Measurements from ENCODE around the gene RAB20.
A peak's percentile ranks its signal among the peaks of the same experiment; 100 is the strongest.
"Not testable (repeated sequence)": the region's sequence is repeated elsewhere in the genome, so short reads cannot be mapped to it uniquely, and the experiment has no call there.

RAB20 gene

DNA sequence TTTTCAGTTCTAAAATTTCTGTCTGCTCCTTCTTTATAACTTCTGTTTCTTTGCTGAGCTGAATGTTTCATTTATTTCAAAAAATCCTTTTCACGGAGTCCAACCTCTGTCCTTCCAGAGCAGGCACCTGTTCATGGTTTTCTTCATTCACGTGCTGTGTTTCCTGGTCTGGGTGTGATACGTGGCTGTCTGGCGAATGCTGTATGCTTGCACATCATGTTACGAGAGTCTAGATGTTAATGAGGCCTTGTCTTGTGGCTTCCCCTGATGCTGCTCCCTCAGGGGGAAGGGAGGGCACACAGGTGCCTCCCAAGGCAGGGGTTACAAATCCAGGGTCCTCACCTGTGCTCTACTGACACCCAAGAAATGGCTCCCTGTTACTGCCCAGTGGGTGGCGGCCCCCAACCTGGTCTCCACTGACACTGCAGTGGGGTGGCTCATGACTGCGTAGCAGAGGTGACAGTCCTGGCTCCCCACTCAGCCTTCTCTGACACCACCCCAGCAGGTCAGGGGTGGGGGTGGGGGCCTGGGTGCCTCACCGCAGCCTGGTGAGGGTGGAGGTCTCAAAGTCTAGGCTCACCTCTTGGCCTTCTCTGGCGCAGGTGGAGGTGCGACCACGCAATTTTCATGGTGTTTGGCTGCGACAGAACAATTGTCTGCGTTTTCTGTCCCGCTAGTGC lies 20.1 kb upstream of the RAB20 start:
- H3K27ac Mint-ChIP-seq = no peak overlapping the region
- peaks cover 18% of the 10 kb centered on the region for H3K27me3 Mint-ChIP-seq
- H3K36me3 Mint-ChIP-seq = no peaks in the 10 kb centered on the region
- peaks cover 12% of the 10 kb centered on the region for H3K4me1 Mint-ChIP-seq
- no peak for ATAC-seq
- H3K4me3 Mint-ChIP-seq = no peak overlapping the region
- H3K9me3 Mint-ChIP-seq = no peaks in the 10 kb centered on the region

DNA sequence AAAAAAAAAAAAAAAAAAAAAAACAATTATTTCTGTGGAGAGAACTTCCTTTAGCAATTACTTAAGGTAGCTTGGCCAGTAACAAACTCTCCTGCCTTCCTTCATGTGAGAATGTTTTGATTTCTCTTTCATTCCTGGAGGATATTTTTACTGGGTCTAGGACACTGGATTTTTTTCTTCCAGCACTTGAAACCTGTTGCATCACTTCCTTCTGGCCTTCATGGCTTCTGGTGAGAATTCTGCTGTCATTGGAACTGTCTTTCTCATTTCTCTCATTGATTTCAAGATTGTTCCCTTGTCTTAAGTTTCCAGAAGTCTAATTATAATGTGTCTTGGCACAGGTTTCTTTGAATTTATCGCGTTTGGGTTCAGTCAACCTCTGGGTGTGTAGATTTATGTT lies 19.3 kb upstream of the RAB20 start:
- H3K4me3 Mint-ChIP-seq = no peak overlapping the region
- H3K27me3 Mint-ChIP-seq = peaks cover 18% of the 10 kb centered on the region
- no peak overlapping the region for H3K27ac Mint-ChIP-seq
- H3K4me1 Mint-ChIP-seq = peaks cover 18% of the 10 kb centered on the region
- no peaks in the 10 kb centered on the region for H3K36me3 Mint-ChIP-seq
- ATAC-seq = no peak
- no peaks in the 10 kb centered on the region for H3K9me3 Mint-ChIP-seq

DNA sequence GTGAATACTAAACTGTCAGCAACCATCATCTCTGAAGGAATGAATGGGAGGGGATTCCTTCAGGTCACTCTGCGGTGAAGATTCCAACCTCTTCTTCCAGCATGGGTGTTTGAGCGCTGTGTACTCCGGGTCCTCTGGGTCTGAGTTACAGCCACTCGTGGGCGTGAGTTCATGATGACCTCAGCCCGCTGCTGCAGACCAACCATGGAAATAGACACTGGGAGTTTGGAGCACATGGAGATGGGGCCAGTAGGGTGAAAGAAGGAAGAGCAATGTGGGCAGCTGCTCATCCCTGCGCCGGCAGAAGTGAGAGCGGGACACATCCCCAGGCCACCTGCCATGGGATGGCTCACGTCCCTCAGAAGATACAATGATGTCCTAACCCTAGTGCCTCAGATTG lies 16.8 kb upstream of the RAB20 start:
- ATAC-seq = no peak
- Mint-ChIP-seq H3K27ac (no peak overlapping the region), H3K36me3 (no peaks in the 10 kb centered on the region), H3K9me3 (no peaks in the 10 kb centered on the region), H3K4me3 (no peak overlapping the region), H3K4me1 (peaks cover 33% of the 10 kb centered on the region), H3K27me3 (peaks cover 18% of the 10 kb centered on the region)

- Mint-ChIP-seq H3K36me3 (no peaks in the 10 kb centered on the region), H3K27me3 (peaks cover 19% of the 10 kb centered on the region), H3K27ac (peak overlapping the region; percentile 35), H3K4me1 (peaks cover 33% of the 10 kb centered on the region), H3K9me3 (no peaks in the 10 kb centered on the region), H3K4me3 (peak overlapping the region; percentile 26)
- no peak for ATAC-seq
Measured at GRCh38 chr13:110576736-110577476, 15.4 kb upstream of the RAB20 start.

DNA sequence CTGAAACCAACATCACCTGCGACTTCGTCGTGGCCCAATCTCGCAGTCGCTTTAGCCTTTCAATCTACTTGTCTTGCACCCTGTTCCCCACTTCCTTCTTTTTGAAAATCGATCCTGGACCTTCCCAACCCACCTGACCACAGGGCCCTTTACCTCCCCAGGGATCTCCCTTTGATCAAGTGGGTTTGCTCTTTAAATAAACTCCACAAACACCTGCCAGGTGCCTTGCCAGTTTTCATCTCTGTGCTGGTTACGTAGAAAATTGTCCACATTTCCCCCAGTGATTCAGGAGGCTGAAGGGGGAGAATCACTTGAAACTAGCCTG lies 14.5 kb upstream of the RAB20 start:
- H3K4me3 Mint-ChIP-seq = peak overlapping the region; percentile 60
- ATAC-seq = no peak
- no peaks in the 10 kb centered on the region for H3K36me3 Mint-ChIP-seq
- peak overlapping the region; percentile 31 for H3K27ac Mint-ChIP-seq
- H3K27me3 Mint-ChIP-seq = peaks cover 20% of the 10 kb centered on the region
- no peaks in the 10 kb centered on the region for H3K9me3 Mint-ChIP-seq
- peaks cover 28% of the 10 kb centered on the region for H3K4me1 Mint-ChIP-seq

DNA sequence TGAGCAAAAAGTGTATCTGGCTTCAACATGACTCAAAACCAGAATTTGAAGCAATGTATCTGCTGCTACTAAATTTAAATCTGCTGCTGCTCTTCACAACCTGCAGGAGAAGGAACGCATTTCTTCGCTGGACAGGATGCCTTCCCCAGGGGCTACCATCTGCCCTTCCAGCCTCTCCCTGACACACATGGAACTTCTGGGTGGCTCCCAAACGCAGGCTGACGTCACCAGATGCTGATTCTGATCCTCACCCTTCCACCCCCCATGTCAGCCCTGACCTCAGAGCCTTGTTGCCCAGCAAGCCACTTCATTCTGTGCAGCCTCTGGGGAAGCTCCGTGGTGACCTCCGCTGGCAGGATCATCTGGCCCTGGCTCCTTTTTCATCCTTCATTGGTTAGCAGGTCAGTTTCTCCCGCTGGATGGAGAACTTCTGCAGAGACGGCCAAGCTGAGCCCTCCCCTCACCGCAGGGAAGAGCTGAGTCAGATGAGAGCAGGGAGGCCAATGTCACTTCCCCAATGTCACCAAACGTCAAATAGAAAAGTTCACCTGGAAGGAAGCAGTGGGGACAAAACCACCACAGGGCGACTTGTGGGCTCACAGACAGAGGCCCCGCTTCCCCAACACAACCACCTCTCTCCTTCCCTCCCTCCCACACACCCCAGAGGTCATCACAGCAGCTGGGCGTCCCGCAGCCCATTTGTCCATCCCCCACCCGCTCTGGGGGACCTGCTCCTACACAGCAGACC lies 14.0 kb upstream of the RAB20 start:
- Mint-ChIP-seq H3K4me3 (peak overlapping the region; percentile 60), H3K27me3 (peaks cover 21% of the 10 kb centered on the region), H3K36me3 (no peaks in the 10 kb centered on the region)

DNA sequence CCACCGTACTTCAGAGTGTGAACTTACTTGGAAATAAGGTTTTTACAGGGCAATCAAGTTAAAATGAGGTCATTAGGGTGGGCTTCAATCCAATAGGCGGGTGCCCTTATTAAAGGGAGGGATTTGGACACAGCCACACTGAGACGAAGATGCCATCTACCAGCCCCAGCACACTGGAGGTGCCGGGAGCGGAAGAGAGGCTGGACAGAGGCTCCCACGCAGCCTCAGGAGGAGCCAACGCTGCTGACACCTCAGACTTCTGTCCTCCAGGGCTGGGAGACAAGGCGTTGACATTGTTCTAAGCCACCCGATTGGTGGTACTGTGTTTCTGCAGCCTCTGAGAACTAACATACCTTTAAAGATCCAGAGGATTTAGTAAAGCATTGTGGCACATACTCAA lies 12.6 kb upstream of the RAB20 start:
- Mint-ChIP-seq H3K4me1 (peaks cover 27% of the 10 kb centered on the region), H3K27me3 (peaks cover 28% of the 10 kb centered on the region), H3K27ac (no peak overlapping the region), H3K4me3 (no peak overlapping the region), H3K9me3 (no peaks in the 10 kb centered on the region), H3K36me3 (no peaks in the 10 kb centered on the region)
- ATAC-seq = no peak

More for the DNA sequence above, 14.0 kb upstream of the RAB20 start:
- peaks cover 27% of the 10 kb centered on the region for H3K4me1 Mint-ChIP-seq
- peak overlapping the region; percentile 31 for H3K27ac Mint-ChIP-seq
- no peaks in the 10 kb centered on the region for H3K9me3 Mint-ChIP-seq
- peak; percentile 92 for ATAC-seq

DNA sequence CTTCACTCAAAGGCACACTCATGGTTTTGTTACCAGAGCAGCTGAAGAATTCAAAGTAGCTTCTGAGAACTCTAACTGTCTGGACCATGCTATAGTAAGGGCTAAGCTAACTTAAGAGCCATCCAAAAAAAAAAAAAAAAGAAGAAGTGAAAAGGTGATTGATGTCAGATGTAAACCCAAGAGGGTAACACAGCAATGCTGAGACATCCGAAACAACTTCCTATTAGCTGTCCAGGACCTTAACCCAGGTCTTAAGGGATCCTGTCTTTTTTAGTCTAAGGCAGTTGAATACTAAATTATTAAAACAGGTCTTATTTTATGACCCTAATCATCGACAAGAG lies 11.2 kb upstream of the RAB20 start:
- Mint-ChIP-seq H3K36me3 (no peaks in the 10 kb centered on the region), H3K4me3 (no peak overlapping the region), H3K27ac (no peak overlapping the region), H3K4me1 (peaks cover 27% of the 10 kb centered on the region), H3K27me3 (peaks cover 21% of the 10 kb centered on the region), H3K9me3 (no peaks in the 10 kb centered on the region)
- ATAC-seq = peak; percentile 44

GRCh38 chr13:110571896-110572777 lies 10.6 kb upstream of the RAB20 start:
- no peak overlapping the region for H3K4me3 Mint-ChIP-seq
- no peaks in the 10 kb centered on the region for H3K36me3 Mint-ChIP-seq
- peaks cover 24% of the 10 kb centered on the region for H3K4me1 Mint-ChIP-seq
- peaks cover 25% of the 10 kb centered on the region for H3K27me3 Mint-ChIP-seq
- no peak for ATAC-seq
- H3K9me3 Mint-ChIP-seq = no peaks in the 10 kb centered on the region
- no peak overlapping the region for H3K27ac Mint-ChIP-seq

DNA sequence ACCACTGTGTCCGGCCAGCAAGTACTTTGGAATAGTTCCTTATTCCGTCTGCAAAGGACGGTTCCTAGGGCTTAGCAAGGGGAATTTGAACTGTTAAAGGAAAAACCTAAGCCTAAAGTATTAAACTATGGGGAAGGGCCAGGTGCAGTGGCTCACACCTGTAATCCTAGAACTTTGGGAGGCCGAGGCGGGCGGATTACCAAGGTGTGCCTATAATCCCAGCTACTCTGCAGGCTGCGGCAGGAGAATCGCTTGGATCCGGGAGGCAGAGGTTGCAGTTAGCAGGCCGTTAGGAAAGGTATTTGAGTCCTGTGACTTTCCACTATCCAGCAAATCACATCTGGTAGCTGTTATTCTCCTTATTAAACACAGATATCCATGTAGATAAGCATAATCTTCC lies 9.4 kb upstream of the RAB20 start:
- H3K9me3 Mint-ChIP-seq = no peaks in the 10 kb centered on the region
- ATAC-seq = no peak
- H3K27ac Mint-ChIP-seq = no peak overlapping the region
- no peak overlapping the region for H3K4me3 Mint-ChIP-seq
- H3K36me3 Mint-ChIP-seq = no peaks in the 10 kb centered on the region
- peaks cover 16% of the 10 kb centered on the region for H3K4me1 Mint-ChIP-seq
- H3K27me3 Mint-ChIP-seq = peaks cover 29% of the 10 kb centered on the region

DNA sequence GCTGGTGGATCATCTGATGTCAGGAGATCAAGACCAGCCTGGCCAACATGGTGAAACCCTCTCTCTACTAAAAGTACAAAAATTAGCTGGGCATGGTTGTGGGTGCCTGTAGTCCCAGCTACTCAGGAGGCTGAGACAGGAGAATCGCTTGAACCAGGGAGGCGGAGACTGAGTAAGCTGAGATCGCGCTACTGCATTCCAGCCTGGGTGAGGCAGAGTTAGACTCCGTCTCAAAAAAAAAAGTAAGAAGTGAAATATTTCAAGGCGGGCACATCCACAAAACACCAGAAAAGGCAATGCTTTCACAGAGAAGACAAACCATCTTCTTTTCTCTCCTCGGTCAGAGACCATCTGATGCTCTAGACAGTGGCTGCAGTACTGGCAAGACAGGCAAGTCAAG lies 8.4 kb upstream of the RAB20 start:
- H3K27ac Mint-ChIP-seq, H3K4me3 Mint-ChIP-seq, H3K9me3 Mint-ChIP-seq, ATAC-seq, H3K36me3 Mint-ChIP-seq, H3K4me1 Mint-ChIP-seq: not testable (repeated sequence)
- H3K27me3 Mint-ChIP-seq = peaks cover 29% of the 10 kb centered on the region

- peaks cover 29% of the 10 kb centered on the region for H3K27me3 Mint-ChIP-seq
- H3K36me3 Mint-ChIP-seq = no peaks in the 10 kb centered on the region
- H3K4me3 Mint-ChIP-seq = no peak overlapping the region
- peaks cover 9% of the 10 kb centered on the region for H3K4me1 Mint-ChIP-seq
- H3K9me3 Mint-ChIP-seq = no peaks in the 10 kb centered on the region
- no peak overlapping the region for H3K27ac Mint-ChIP-seq
- ATAC-seq = no peak
Measured at GRCh38 chr13:110568612-110569011, 7.1 kb upstream of the RAB20 start.

GRCh38 chr13:110566171-110566570 lies 4.6 kb upstream of the RAB20 start:
- no peaks in the 10 kb centered on the region for H3K36me3 Mint-ChIP-seq
- H3K27me3 Mint-ChIP-seq = peaks cover 20% of the 10 kb centered on the region
- H3K9me3 Mint-ChIP-seq = no peaks in the 10 kb centered on the region
- ATAC-seq = no peak
- H3K27ac Mint-ChIP-seq = no peak overlapping the region
- H3K4me3 Mint-ChIP-seq = no peak overlapping the region
- H3K4me1 Mint-ChIP-seq = peaks cover 19% of the 10 kb centered on the region

GRCh38 chr13:110565296-110565695 lies 3.8 kb upstream of the RAB20 start:
- Mint-ChIP-seq H3K9me3 (no peaks in the 10 kb centered on the region), H3K4me3 (no peak overlapping the region), H3K27me3 (peaks cover 15% of the 10 kb centered on the region), H3K36me3 (no peaks in the 10 kb centered on the region), H3K27ac (no peak overlapping the region), H3K4me1 (peaks cover 28% of the 10 kb centered on the region)
- ATAC-seq = no peak

DNA sequence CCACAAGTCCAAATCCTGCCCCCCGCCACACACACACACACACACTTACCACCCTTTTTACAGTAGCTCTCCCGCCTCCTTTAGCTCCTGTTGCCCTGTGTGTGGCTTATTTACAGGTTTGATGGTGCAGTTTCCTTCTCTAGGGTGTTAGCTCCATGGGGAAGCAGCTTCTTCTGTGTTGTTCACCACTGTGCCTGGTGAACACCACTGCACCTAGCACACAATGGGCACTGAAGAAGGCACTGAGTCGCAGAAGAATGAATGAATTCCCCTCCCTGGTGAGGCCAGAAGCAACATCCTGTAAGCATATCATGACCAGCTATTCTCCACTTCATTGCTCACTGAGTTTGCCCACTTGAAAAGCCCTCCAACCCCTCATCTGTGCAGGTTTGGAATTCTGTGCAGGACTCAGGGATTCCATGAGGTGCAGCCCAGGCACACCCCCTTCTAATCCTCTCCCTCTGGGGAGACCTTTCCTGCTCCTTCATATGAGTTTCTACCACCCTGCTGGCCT lies 3.0 kb upstream of the RAB20 start:
- no peak overlapping the region for H3K4me3 Mint-ChIP-seq
- peaks cover 33% of the 10 kb centered on the region for H3K4me1 Mint-ChIP-seq
- no peaks in the 10 kb centered on the region for H3K9me3 Mint-ChIP-seq
- peaks cover 9% of the 10 kb centered on the region for H3K27me3 Mint-ChIP-seq
- H3K27ac Mint-ChIP-seq = no peak overlapping the region
- no peak for ATAC-seq
- H3K36me3 Mint-ChIP-seq = no peaks in the 10 kb centered on the region
